Adrenal gland (tissue), 12 donors: ENCODE data around the gene RPRD1B. TPM values are rescaled to one million over a fixed set of nuclear protein-coding genes. Genes with fewer than 3 reads are reported as not detected.

ENCODE experiments used
- DNase-seq, 7 donors: peaks; one replicate each; pipeline ENCODE4 v3.0.0-alpha.2; 2019 to 2020
- H3K27ac ChIP-seq, 5 donors: fragments of 200-600 bp; sonication (generic) in 4 of 5; 1 replicate in 3 of 5; 2 replicates in 2 of 5; pipeline versions ENCODE4 v1.5.1 to v1.8.0; 2016 to 2020; ENCODE audit warnings: mild to moderate bottlenecking in 1 of 5
- H3K27me3 ChIP-seq: fragments of 200-600 bp; 2 replicates; pipeline ENCODE4 v1.8.0; 2021
- H3K36me3 ChIP-seq, 2 donors: fragments of 200-600 bp; replicated peaks in 1 of 2; 1 replicate in 1 of 2; 2 replicates in 1 of 2; pipeline versions ENCODE4 v1.5.1 to v1.8.0; 2018 to 2022
- H3K4me1 ChIP-seq, 2 donors: fragments of 200-600 bp; replicated peaks in 1 of 2; 1 replicate in 1 of 2; 2 replicates in 1 of 2; pipeline versions ENCODE4 v1.5.1 to v1.8.0; 2018 to 2021
- H3K4me3 ChIP-seq, 4 donors: fragments of 200-600 bp; sonication (generic) in 3 of 4; one replicate each; pipeline ENCODE4 v1.5.1; 2016 to 2018
- H3K9me3 ChIP-seq, 3 donors: fragments of 200-600 bp; sonication (generic) in 1 of 3; replicated peaks in 1 of 3; 1 replicate in 2 of 3; 2 replicates in 1 of 3; pipeline versions ENCODE4 v1.5.1 to v1.8.0; 2016 to 2021
- POLR2A ChIP-seq, 2 donors: fragments of 450-650 bp; IDR thresholded peaks; one replicate each; pipeline ENCODE4 v1.6.1; 2017; ENCODE audit warnings: antibody characterized with exemption in 2 of 2, mild to moderate bottlenecking in 2 of 2, moderate library complexity in 1 of 2
- WGBS, 4 donors: extraction: QIAGEN DNeasy Blood & Tissue Kit in 2 of 4; methylation state at CpG; one replicate each; pipeline versions ENCODE4 v1.1.5 to v1.1.7; 2013 to 2017; 5-methylcytosine and 5-hydroxymethylcytosine counted together
- intact Hi-C, 2 donors: fragments of 100-400 bp; cut with DNase I; formaldehyde crosslinking; loops; one replicate each; pipeline versions ENCODE4 v1.14.1 to v1.15.0; 2022 to 2023
- polyA plus RNA-seq, 3 donors: library from polyadenylated mRNA; stranded (reverse); fragments of 200-250 nt in 2 of 3; fragments of 350-450 nt in 1 of 3; fragmentation: Illumina TruSeq in 1 of 3; extraction: RNeasy Lipid Tissue Mini Kit (QIAGEN cat#74804) in 1 of 3; gene quantifications; one replicate each; pipeline ENCODE4 v1.2.3, GENCODE V29; 2013 to 2014
- total RNA-seq, 9 donors: library from RNA; depleted of rRNA in 4 of 9; stranded (reverse); fragments of >200 nt in 4 of 9; fragments of 120-200 nt in 1 of 9; fragmentation: NEBNext Ultra II Directional in 1 of 9; extraction: Animal tissue kit (Norgen Biotek cat#: 25700) in 1 of 9; gene quantifications; one replicate each; pipeline versions ENCODE4 v1.1.0 to v1.2.4, GENCODE V29; 2013 to 2023
- TF ChIP-seq, protein P1 (sequence below), 6 experiments: fragments of 450-650 bp in 4 of 6; fragments of 200-600 bp in 2 of 6; sonication (generic) in 1 of 6; IDR thresholded peaks; 1 replicate in 5 of 6; 2 replicates in 1 of 6; pipeline versions ENCODE4 v1.5.1 to v1.8.0; 2016 to 2021; ENCODE audit warnings: antibody characterized with exemption in 6 of 6, mild to moderate bottlenecking in 2 of 6, moderate library complexity in 1 of 6
- donor health status: healthy with polysubstance abuse.
- donor health status: Bipolar disorder and iron deficiency.
- donor health status: DM: yes; HTN: yes; CAD: no.
- donor health status: DM: no; HTN: no; CAD: no.
- donor health status: DM: no; HTN: no; CAD: no.
- donor health status: DM: yes; HTN: yes; CAD: no.

RPRD1B gene
- total and polyA plus RNA-seq, 12 donors = 5.9 to 36.4 (median 27.1) TPM

DNA sequence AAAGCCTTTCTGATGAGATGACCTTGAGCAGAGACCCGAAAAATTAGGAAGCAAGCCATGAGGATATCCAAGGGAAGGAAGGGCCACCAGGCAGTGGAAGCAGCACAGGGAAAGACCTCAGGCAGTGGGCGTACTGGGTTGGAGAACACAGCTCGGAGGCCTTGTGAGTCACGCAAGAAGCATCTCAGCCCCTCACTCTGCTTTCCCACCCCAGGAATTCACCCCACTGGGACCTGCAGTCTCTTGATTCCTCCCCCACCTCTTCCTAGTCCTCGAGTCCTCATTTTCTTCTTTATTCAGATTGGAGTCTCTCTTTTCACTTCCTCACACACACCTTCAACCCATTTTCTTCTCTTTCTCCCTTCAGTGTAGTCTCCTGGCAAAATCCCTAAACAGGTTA is 27.0 kb downstream of the RPRD1B start:
- intact Hi-C loops = loop anchor here (5.0 kb wide), 3 partner anchors 107 to 162 kb away; partner anchors contain the start of gene TGM2 (in 1 of the 2)
- H3K9me3 ChIP-seq = no peaks in the 10 kb centered on the region
- no peak for DNase-seq
- peaks cover 0 to 41% of the 10 kb centered on the region in 2 donors for H3K36me3 ChIP-seq
- no peak overlapping the region for H3K4me3 ChIP-seq
- H3K4me1 ChIP-seq = peaks cover 0 to 12% of the 10 kb centered on the region in 2 donors
- 65 to 83% (median 78%) methylated on average over 5 of the region's 5 CpGs for WGBS, 4 donors
- H3K27ac ChIP-seq = no peak overlapping the region
- TF ChIP-seq, protein P1, sequence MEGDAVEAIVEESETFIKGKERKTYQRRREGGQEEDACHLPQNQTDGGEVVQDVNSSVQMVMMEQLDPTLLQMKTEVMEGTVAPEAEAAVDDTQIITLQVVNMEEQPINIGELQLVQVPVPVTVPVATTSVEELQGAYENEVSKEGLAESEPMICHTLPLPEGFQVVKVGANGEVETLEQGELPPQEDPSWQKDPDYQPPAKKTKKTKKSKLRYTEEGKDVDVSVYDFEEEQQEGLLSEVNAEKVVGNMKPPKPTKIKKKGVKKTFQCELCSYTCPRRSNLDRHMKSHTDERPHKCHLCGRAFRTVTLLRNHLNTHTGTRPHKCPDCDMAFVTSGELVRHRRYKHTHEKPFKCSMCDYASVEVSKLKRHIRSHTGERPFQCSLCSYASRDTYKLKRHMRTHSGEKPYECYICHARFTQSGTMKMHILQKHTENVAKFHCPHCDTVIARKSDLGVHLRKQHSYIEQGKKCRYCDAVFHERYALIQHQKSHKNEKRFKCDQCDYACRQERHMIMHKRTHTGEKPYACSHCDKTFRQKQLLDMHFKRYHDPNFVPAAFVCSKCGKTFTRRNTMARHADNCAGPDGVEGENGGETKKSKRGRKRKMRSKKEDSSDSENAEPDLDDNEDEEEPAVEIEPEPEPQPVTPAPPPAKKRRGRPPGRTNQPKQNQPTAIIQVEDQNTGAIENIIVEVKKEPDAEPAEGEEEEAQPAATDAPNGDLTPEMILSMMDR (IDR thresholded peaks at IDR 0.05) = no peak
- TF ChIP-seq POLR2A (IDR thresholded peaks at IDR 0.05) = no peak
- no peaks in the 10 kb centered on the region for H3K27me3 ChIP-seq

DNA sequence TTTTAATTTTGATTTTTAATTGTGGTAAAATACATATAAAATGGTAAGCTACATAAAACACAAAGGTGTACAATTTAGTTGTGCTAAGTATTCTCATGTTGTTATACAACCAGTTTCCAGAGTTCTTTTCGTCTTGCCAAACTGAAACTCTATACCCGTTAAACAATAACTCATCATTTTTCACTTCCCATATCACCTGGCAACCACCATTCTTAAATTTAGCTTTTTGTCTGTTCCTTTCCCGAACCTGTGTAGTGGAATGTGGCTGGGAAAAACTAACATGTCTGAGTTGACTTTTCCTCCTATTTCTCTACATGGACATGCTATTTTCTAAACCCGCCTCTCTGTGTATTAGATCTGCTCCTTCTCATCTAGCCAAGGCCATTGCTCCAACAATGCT is 27.6 kb downstream of the RPRD1B start:
- H3K36me3 ChIP-seq = peaks cover 0 to 47% of the 10 kb centered on the region in 2 donors
- no peak for TF ChIP-seq POLR2A (IDR thresholded peaks at IDR 0.05)
- TF ChIP-seq, protein P1 (IDR thresholded peaks at IDR 0.05) = no peak
- intact Hi-C loops = loop anchor here (5.0 kb wide), 3 partner anchors 106 to 161 kb away; partner anchors contain the start of gene TGM2 (in 1 of the 2)
- DNase-seq = no peak
- H3K4me3 ChIP-seq = no peak overlapping the region
- no peak overlapping the region for H3K27ac ChIP-seq
- no peaks in the 10 kb centered on the region for H3K9me3 ChIP-seq
- no peaks in the 10 kb centered on the region for H3K27me3 ChIP-seq
- WGBS, 4 donors = 76 to 89% (median 82%) methylated on average over 4 of the region's 4 CpGs
- H3K4me1 ChIP-seq = peaks cover 0 to 8% of the 10 kb centered on the region in 2 donors

DNA sequence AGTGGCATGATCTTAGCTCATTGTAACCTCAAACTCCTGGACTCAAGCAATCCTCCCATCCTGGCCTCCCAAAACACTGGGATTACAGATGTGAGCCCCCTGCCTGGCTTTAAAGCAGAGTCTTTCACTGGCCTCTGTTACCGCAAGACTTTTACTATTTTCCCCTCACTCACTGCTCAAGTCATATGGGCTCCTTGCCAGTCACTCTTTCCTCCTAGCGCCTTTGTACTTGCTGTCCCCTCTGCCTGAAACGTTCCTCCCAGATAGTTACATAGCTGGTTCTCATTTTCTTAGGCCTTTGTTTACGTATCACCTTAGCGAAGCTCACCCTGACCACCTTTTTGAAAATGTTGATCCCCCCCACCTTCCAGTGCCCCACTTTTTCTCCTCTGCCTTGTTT is 29.3 kb downstream of the RPRD1B start:
- Histone ChIP-seq H3K4me1 (peaks cover 0 to 12% of the 10 kb centered on the region in 2 donors), H3K4me3 (no peak overlapping the region), H3K27ac (no peak overlapping the region), H3K36me3 (peaks cover 0 to 53% of the 10 kb centered on the region in 2 donors), H3K9me3 (no peaks in the 10 kb centered on the region), H3K27me3 (no peaks in the 10 kb centered on the region)
- no peak for DNase-seq
- TF ChIP-seq POLR2A (IDR thresholded peaks at IDR 0.05) = no peak
- TF ChIP-seq, protein P1 (IDR thresholded peaks at IDR 0.05) = no peak
- WGBS, 4 donors = 86 to 94% (median 89%) methylated on average over 5 of the region's 5 CpGs
- intact Hi-C loops = loop anchor here (5.0 kb wide), 3 partner anchors 104 to 159 kb away; partner anchors contain the start of gene TGM2 (in 1 of the 2)

DNA sequence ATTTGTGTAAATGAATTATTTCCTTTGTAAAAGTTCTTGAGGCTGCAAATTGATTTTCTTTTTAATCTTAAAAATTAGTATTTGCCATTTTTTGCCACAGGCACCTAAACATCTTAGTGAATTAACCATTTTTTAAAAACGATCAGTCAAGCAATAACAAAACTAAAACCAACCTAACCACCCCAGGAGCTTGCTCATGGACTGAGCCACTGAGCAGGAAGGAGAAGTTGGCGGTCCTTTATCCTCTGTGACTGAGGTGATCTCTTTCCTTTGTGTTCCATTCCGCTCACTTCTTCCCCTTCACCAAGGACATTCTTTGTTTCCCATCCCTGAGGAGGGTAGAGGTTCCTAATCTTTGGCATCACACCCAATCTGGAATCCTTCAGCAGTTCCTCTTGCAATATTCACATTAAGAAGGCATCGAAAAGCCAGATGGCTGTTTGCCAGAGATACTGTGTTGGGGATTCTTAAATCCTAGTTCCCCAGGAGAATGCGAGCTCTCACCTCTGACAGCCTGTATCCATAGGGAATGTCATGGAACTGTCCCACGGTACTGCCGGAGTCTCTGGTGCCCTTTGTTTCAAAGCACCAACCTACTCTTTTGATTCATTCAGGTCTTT is 30.5 kb downstream of the RPRD1B start:
- H3K4me1 ChIP-seq = peaks cover 0 to 12% of the 10 kb centered on the region in 2 donors
- peaks cover 0 to 49% of the 10 kb centered on the region in 2 donors for H3K36me3 ChIP-seq
- H3K27ac ChIP-seq = no peak overlapping the region
- no peaks in the 10 kb centered on the region for H3K9me3 ChIP-seq
- WGBS, 4 donors = 86 to 92% (median 90%) methylated on average over 7 of the region's 7 CpGs
- DNase-seq = no peak
- no peaks in the 10 kb centered on the region for H3K27me3 ChIP-seq
- TF ChIP-seq, protein P1 (IDR thresholded peaks at IDR 0.05) = no peak
- H3K4me3 ChIP-seq = no peak overlapping the region
- intact Hi-C loops = loop anchor here (5.0 kb wide), 3 partner anchors 103 to 158 kb away; partner anchors contain the start of gene TGM2 (in 1 of the 2)
